Sigmoid colon (tissue), 7 donors: Measurements from ENCODE around the gene GGCX. TPM values are rescaled to one million over a fixed set of nuclear protein-coding genes. Genes with fewer than 3 reads are reported as not detected.
A peak's percentile ranks its signal among the peaks of the same experiment; 100 is the strongest.
"Not testable (repeated sequence)": the region's sequence is repeated elsewhere in the genome, so short reads cannot be mapped to it uniquely, and the experiment has no call there.

ENCODE experiments used
- DNase-seq: peaks from one replicate; pipeline ENCODE4 v3.0.0-alpha.2; 2019
- H3K27ac ChIP-seq, 4 donors: fragments of 200-600 bp; sonication (generic); one replicate each; pipeline ENCODE4 v1.5.1; 2016 to 2019; ENCODE audit warnings: mild to moderate bottlenecking in 1 of 4
- H3K27me3 ChIP-seq, 3 donors: fragments of 200-600 bp; sonication (generic); one replicate each; pipeline ENCODE4 v1.5.1; 2019; ENCODE audit warnings: mild to moderate bottlenecking in 1 of 3
- H3K36me3 ChIP-seq, 4 donors: fragments of 200-600 bp; sonication (generic); one replicate each; pipeline ENCODE4 v1.5.1; 2016 to 2019
- H3K4me1 ChIP-seq, 4 donors: fragments of 200-600 bp; sonication (generic); one replicate each; pipeline ENCODE4 v1.5.1; 2017 to 2019
- H3K4me3 ChIP-seq, 4 donors: fragments of 200-600 bp; sonication (generic); one replicate each; pipeline ENCODE4 v1.5.1; 2017 to 2019; ENCODE audit warnings: mild to moderate bottlenecking in 2 of 4, moderate library complexity in 1 of 4
- H3K9me3 ChIP-seq, 4 donors: fragments of 200-600 bp in 3 of 4; sonication (generic) in 3 of 4; one replicate each; pipeline versions ENCODE4 v1.5.1 to v1.6.1; 2013 to 2019
- EP300 ChIP-seq, 4 donors: sonication (generic); formaldehyde crosslinking; IDR thresholded peaks; one replicate each; pipeline ENCODE4 v1.6.1; 2017; ENCODE audit warnings: antibody characterized with exemption in 4 of 4
- POLR2A ChIP-seq, 2 donors: fragments of 450-650 bp; IDR thresholded peaks; one replicate each; pipeline ENCODE4 v1.6.1; 2016; ENCODE audit warnings: antibody characterized with exemption in 2 of 2, mild to moderate bottlenecking in 2 of 2, moderate library complexity in 2 of 2
- POLR2AphosphoS5 ChIP-seq, 4 donors: sonication (generic); formaldehyde crosslinking; IDR thresholded peaks; one replicate each; pipeline ENCODE4 v1.6.1; 2017; ENCODE audit warnings: antibody characterized with exemption in 4 of 4
- WGBS, 2 donors: extraction: QIAGEN DNeasy Blood & Tissue Kit; methylation state at CpG; one replicate each; pipeline ENCODE4 v1.1.7; 2013; 5-methylcytosine and 5-hydroxymethylcytosine counted together
- intact Hi-C: fragments of 100-400 bp; cut with DNase I; formaldehyde crosslinking; loops from one replicate; pipeline ENCODE4 v1.15.1; 2023
- polyA plus RNA-seq, 3 donors: library from polyadenylated mRNA; stranded (reverse); fragments of 200-250 nt; gene quantifications; one replicate each; pipeline ENCODE4 v1.2.3, GENCODE V29; 2013
- total RNA-seq, 4 donors: library from RNA; depleted of rRNA; stranded (reverse); fragments of >200 nt; gene quantifications; one replicate each; pipeline ENCODE4 v1.1.0, GENCODE V29; 2016
- TF ChIP-seq, protein P1 (sequence below), 4 experiments: fragments of 450-650 bp in 3 of 4; fragments of 200-600 bp in 1 of 4; IDR thresholded peaks; one replicate each; pipeline ENCODE4 v1.5.1; 2016 to 2019; ENCODE audit warnings: antibody characterized with exemption in 4 of 4, mild to moderate bottlenecking in 3 of 4, moderate library complexity in 2 of 4
- donor health status: healthy with polysubstance abuse.
- donor health status: Bipolar disorder and iron deficiency.
- donor health status: healthy.

GGCX gene
- total and polyA plus RNA-seq, 7 donors = 3.6 to 25.3 (median 22.8) TPM

DNA sequence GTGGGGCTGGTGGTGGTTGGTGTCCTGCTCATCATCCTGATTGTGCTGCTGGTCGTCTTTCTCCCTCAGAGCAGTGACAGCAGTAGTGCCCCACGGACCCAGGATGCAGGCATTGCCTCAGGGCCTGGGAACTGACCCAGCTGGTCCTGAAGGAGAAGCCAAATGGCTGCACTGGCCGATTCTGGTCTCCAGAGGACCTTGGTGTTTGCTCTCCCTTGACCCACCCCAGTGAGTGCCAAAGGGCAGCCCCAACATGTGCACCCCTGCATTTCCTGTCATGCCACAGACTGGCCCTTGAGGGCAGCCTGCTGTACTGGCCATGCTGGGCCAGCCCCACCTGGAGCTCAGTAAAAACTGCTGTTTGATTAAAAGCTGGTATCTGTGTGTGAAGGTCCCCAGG, 31.7 kb upstream of the GGCX start:
- Histone ChIP-seq H3K4me1 (peaks cover 0 to 68% (median 45%) of the 10 kb centered on the region in 4 donors), H3K9me3 (no peaks in the 10 kb centered on the region), H3K36me3 (peaks cover 5 to 18% (median 8%) of the 10 kb centered on the region in 4 donors), H3K27ac (no peak overlapping the region), H3K4me3 (no peak overlapping the region), H3K27me3 (no peaks in the 10 kb centered on the region)
- DNase-seq = no peak
- intact Hi-C loops = no loop called here
- 54 to 75% methylated on average over 3 of the region's 3 CpGs for WGBS, 2 donors
- TF ChIP-seq, protein P1, sequence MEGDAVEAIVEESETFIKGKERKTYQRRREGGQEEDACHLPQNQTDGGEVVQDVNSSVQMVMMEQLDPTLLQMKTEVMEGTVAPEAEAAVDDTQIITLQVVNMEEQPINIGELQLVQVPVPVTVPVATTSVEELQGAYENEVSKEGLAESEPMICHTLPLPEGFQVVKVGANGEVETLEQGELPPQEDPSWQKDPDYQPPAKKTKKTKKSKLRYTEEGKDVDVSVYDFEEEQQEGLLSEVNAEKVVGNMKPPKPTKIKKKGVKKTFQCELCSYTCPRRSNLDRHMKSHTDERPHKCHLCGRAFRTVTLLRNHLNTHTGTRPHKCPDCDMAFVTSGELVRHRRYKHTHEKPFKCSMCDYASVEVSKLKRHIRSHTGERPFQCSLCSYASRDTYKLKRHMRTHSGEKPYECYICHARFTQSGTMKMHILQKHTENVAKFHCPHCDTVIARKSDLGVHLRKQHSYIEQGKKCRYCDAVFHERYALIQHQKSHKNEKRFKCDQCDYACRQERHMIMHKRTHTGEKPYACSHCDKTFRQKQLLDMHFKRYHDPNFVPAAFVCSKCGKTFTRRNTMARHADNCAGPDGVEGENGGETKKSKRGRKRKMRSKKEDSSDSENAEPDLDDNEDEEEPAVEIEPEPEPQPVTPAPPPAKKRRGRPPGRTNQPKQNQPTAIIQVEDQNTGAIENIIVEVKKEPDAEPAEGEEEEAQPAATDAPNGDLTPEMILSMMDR (IDR thresholded peaks at IDR 0.05) = no peak
- TF ChIP-seq EP300 (IDR thresholded peaks at IDR 0.05) (no peak), POLR2A (IDR thresholded peaks at IDR 0.05) (no peak), POLR2AphosphoS5 (IDR thresholded peaks at IDR 0.05) (no peak)

DNA sequence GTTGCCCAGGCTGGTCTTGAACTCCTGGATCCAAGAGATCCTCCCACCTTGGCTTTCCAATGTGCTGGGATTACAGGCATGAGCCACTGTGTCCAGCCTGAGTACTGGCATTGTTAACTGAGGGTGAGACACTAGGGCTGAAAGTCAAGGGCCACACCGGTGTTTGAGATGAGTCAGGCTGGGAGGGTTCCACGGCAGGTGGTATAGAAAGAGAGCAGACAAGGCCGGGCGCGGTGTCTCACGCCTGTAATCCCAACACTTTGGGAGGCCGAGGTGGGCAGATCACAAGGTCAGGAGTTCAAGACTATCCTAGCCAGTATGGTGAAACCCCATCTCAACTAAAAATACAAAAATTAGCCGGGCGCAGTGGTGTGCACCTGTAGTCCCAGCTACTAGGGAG, 31.0 kb upstream of the GGCX start:
- Histone ChIP-seq H3K4me1 (peaks cover 0 to 66% (median 45%) of the 10 kb centered on the region in 4 donors), H3K36me3 (peaks cover 2 to 11% (median 3%) of the 10 kb centered on the region in 4 donors)

DNA sequence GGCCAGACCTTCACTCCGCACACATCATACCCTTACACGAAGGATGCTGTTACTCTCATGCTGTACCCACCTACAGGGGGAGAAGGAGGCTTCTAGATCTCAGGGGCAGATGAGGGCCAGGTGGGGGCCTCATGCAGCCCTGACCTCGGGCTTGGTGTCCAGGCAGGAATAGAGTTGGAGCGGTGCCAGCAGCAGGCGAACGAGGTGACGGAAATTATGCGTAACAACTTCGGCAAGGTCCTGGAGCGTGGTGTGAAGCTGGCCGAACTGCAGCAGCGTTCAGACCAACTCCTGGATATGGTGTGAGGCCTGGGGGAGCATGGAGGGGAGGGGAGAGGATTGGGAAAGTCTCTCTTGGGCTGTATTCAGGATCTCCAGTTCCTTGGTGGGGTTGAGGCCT, 30.3 kb upstream of the GGCX start:
- Histone ChIP-seq H3K4me1 (peaks cover 0 to 59% (median 43%) of the 10 kb centered on the region in 4 donors), H3K9me3 (no peaks in the 10 kb centered on the region), H3K27me3 (no peaks in the 10 kb centered on the region), H3K36me3 (peaks cover 0 to 5% (median 0%) of the 10 kb centered on the region in 4 donors), H3K27ac (peak overlapping the region; percentile 58 to 87 (median 68)), H3K4me3 (no peak overlapping the region)
- intact Hi-C loops = no loop called here
- 85 to 89% methylated on average over 12 of the region's 12 CpGs for whole genome bisulfite sequencing, 2 donors
- DNase-seq = no peak
- TF ChIP-seq POLR2A (IDR thresholded peaks at IDR 0.05) = no peak
- TF ChIP-seq EP300 (IDR thresholded peaks at IDR 0.05) = no peak
- TF ChIP-seq POLR2AphosphoS5 (IDR thresholded peaks at IDR 0.05) = no peak
- TF ChIP-seq, protein P1 (IDR thresholded peaks at IDR 0.05) = no peak

More for the DNA sequence above, 31.0 kb upstream of the GGCX start:
- 66 to 88% methylated on average over 9 of the region's 9 CpGs for WGBS, 2 donors
- H3K27ac ChIP-seq, intact Hi-C loops, H3K9me3 ChIP-seq, DNase-seq, H3K4me3 ChIP-seq, H3K27me3 ChIP-seq: not testable (repeated sequence)

DNA sequence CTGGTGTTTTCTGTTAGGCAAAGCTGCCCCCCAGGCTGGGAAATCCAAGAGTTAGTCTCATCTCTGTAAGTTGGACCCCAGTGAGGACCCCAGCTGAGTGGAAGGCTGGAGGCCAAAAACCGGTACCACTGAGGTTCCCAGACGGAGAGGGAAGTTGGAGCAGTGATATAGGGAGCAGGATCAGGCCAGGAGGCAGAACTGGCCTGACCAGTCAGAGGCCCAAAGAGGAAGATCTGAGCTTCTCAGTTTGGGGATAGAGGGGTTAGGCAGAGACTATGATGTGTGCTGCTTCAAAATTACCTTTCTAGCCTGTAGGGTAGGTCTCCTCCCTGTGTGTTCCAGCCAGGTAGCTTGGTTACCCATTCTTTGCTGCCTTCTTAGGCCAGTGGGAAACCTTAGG, 29.7 kb upstream of the GGCX start:
- 80 to 84% methylated on average over 2 of the region's 2 CpGs for WGBS, 2 donors
- peaks cover 0 to 58% (median 41%) of the 10 kb centered on the region in 4 donors for H3K4me1 ChIP-seq
- H3K36me3 ChIP-seq = peaks cover 0 to 5% (median 0%) of the 10 kb centered on the region in 4 donors
- DNase-seq = no peak
- no peaks in the 10 kb centered on the region for H3K9me3 ChIP-seq
- peak overlapping the region; percentile 58 to 87 (median 68) for H3K27ac ChIP-seq
- no peaks in the 10 kb centered on the region for H3K27me3 ChIP-seq
- H3K4me3 ChIP-seq = no peak overlapping the region
- intact Hi-C loops = no loop called here
- TF ChIP-seq POLR2AphosphoS5 (IDR thresholded peaks at IDR 0.05) (no peak), POLR2A (IDR thresholded peaks at IDR 0.05) (no peak), EP300 (IDR thresholded peaks at IDR 0.05) (no peak)
- TF ChIP-seq, protein P1 (IDR thresholded peaks at IDR 0.05) = no peak

DNA sequence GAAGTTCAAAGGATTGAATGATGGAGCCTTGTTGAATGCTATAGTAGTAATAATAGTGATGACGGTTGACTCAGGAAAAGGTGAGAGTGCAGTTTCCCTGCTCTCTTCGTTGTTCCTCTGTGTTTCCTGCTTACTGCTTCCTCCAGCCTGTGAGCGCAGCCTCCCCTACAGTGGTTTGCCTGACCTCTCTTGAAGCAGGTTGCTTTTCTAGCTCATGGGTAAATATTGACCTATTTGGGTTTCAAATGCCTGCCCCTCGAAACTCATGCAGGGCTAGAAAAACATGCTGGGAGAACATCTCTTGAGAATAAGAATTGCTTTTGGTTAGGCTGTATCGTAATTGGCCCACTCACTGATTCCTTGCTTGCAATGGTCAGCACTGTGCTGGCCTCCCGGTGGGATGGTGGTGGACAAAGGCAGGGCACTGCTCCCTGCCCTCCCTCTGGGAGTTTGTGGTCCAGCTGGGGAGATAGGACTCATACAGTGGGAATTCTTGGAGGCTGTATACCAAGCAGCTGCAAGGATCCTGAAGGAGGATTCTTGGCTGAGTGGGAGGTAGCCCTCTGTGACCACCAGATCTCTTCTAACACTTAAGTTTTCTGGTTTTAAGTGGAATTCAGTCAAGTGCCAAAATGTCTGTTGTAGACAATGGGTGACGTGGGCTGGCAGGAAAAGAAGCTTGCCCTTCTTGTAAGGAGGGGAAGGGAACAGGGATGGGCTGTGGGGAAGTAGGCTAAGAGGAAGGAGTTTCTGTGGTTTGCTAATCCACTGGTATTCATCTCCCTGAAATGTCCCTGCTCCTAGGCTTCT, 28.9 kb upstream of the GGCX start:
- Histone ChIP-seq H3K4me3 (no peak overlapping the region), H3K4me1 (peaks cover 0 to 65% (median 47%) of the 10 kb centered on the region in 4 donors), H3K27ac (peak overlapping the region; percentile 58 to 87 (median 68)), H3K9me3 (no peaks in the 10 kb centered on the region), H3K36me3 (peaks cover 0 to 5% (median 0%) of the 10 kb centered on the region in 4 donors), H3K27me3 (no peaks in the 10 kb centered on the region)
- TF ChIP-seq POLR2A (IDR thresholded peaks at IDR 0.05) (no peak), EP300 (IDR thresholded peaks at IDR 0.05) (no peak), POLR2AphosphoS5 (IDR thresholded peaks at IDR 0.05) (no peak)
- TF ChIP-seq, protein P1 (IDR thresholded peaks at IDR 0.05) = no peak
- DNase-seq = no peak
- intact Hi-C loops = no loop called here
- WGBS, 2 donors = 55 to 58% methylated on average over 7 of the region's 7 CpGs
